HG02970 (cell line): ENCODE data around the gene HEATR9.

Source experiments
- ATAC-seq: cut with Tn5 transposase; IDR thresholded peaks from one replicate; pipeline ENCODE4 v1.9.1; 2021; ENCODE audit warnings: mild to moderate bottlenecking, moderate library complexity, moderate number of reproducible peaks; ENCODE audit not compliant: unreplicated experiment, low FRiP score

Gene HEATR9

DNA sequence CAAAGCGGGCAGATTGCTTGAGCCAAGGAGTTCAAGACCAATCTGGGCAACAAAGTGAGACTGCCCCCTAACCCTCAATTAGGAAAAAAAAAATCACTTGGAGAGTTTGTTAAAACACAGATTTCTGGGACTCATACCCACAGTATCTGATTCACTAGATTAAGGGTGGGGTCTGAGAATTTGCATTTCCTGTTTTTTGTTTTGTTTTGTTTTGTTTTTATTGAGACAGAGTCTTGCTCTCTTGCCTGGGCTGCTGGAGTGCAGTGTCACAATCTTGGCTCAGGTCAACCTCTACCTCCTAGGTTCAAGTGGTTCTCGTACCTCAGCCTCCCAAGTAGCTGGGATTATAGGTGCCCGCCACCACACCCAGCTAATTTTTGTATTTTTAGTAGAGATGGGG, 1.1 kb downstream of the HEATR9 start:
- ATAC-seq, result no peak

DNA sequence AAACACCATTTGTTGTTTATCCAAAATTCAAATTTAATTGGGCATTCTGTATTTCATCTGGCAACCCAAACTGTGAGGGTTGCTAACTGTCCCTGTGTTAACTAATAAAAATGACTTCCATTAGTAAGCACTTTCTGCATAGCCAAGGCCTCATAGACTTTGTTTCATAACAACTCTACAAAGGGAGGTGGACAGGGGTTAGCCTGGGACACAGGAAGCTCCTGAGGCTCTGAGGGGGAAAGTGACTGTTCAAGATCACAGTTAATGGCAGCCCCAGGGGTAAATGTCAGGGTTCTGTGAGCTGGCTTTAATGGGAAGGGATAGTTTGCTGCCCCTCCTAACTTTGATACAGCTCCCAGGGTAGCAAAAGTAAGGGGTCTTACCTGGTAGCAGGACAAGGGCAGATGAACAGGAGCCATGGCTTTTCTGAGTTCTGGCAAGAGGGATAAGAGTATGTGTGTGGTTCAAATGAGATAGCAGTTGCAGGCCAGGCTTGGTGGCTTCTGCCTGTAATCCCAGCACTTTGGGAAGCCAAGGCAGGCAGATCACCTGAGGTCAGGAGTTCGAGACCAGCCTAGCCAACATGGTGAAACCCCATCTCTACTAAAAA, 2.2 kb downstream of the HEATR9 start:
- ATAC-seq, result no peak

DNA sequence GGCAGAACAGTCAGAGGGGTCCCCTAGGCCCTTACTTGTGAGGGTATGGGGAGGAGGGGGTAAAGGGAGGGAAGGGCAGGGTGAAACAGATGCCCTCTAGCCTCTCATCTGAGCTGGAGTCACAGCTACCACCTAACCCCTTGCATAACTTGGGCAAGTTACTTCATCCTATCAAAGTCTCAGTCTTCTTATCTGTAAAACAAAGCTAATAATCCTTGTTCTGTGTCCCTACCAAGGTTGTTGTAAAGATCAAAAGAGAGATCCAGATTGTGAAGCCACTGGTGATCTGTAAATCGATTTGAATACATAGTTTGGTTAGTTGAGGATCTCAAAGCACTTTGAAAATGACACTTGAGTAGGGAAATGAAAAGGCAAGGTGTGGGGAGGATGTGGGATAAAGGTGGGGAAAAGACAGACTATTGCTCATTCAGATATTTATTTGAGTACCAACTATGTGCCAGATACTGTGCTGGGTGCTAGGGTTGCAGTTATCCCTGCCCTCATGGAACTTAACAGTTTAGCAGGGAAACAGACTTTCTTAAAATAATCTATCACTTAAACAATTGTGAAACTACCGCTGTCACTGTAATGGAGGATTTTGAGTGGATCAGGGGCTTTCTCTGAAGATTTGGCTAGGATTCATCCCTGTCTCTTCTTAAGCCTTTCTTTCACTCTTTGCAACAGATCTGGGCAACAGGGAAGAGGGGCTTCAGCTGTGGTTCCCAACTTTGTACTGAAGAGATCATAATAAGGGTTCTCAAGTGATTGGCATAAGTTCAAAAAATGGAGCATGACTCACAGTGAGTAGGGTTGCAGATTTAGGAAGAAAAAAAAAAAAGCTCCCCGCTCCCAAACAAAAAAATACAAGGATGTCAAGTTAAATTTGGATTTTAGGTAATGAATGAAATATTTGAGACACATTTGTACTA, 3.0 kb downstream of the HEATR9 start:
- ATAC-seq, result no peak

DNA sequence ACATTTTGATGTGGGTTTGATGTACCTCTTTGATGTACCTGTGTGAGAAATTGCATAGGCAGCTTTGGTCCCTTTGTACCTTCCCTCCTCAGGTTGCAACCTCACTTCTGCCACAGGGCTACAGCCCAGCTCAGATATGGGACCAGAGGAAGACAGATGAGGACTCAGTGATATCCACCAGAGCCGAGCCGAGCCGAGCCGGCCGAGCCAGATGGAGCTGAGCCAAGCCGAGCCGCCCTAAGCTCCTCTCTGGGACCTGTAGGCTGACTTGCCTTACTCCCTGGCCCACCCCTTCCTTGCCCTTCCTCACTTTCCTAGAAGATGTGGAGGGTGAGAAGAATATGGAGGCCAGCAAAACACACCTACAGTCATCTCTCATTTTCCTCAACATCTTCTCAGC, 3.8 kb downstream of the HEATR9 start:
- no peak for ATAC-seq

DNA sequence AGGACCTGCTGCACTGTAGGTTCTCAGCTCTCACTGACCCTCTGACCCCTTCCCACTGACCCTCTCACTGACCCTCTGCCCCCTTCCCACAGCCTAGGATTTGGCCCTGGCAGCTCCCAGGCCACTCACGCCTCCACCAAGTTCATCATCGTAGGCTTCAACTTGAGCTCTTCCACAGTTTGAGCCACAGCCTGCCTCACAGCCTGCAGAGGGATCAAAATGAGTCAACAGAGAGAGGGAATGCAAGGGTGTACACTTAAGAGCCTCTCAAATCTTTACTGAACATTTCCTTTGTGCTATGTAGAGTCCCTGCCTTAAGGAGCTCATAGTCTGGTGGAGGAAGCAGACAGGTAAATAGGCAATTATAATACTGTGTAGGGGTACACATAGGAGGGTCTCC, 12.1 kb downstream of the HEATR9 start:
- no peak for ATAC-seq

DNA sequence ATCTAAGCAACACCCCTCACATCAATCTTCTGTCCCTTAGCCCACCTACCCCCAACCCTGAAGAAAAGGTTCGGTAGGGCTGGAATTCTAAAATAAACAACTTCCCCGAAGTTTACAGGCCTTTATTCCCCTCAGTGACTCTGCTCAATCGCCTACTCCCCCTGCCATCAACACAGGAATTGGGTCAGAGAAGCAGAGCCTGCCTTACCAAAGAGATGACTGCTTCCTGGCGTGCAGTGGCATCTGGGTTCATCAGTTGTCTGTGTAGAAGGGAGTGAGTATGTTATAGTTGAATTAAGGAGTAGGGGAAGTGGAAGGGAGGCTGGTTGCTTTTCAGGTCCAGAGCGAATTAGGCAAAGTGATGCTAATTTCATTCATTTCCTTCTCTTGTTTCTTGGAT, 12.7 kb downstream of the HEATR9 start:
- ATAC-seq, result no peak

DNA sequence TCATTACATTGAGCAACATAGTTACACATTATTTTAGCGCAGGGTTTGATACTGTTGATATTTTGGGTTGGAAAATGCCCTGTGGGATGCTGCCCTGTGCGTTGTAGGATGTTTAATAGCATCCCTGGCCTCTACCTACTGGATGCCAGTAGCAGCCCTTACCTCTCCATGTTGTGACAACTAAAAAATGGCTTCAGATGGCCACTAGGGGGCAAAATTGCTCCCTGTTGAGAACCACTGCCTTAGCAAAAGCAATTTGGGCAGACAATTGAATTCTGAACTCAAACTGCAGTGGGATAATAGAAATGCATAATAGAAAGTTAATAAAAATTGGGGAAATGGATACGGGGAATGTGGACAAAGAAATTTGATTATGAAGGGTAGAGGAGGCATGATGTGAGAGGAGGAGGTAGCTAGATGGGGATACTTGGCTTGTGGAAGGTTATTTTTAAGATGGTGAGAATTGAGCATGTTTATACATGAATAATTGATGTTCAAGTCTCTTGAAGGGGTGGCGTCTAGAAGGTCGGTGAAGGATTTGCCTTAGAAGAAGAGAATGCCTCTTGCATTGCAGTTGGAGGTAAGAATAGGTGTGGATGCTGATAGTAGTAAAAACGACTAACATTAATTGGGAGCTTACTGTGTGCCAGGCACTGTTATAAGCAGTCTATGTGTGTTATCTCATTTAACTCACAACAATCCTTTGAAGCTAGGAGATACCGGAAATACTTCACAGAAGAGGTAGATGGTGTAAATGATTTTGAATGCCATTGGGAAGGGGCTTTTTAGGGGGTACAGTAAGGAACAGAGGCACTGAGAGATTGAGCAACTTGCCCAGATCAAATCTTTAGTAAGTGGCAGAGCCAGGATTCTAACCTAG, 19.0 kb downstream of the HEATR9 start:
- no peak for ATAC-seq

DNA sequence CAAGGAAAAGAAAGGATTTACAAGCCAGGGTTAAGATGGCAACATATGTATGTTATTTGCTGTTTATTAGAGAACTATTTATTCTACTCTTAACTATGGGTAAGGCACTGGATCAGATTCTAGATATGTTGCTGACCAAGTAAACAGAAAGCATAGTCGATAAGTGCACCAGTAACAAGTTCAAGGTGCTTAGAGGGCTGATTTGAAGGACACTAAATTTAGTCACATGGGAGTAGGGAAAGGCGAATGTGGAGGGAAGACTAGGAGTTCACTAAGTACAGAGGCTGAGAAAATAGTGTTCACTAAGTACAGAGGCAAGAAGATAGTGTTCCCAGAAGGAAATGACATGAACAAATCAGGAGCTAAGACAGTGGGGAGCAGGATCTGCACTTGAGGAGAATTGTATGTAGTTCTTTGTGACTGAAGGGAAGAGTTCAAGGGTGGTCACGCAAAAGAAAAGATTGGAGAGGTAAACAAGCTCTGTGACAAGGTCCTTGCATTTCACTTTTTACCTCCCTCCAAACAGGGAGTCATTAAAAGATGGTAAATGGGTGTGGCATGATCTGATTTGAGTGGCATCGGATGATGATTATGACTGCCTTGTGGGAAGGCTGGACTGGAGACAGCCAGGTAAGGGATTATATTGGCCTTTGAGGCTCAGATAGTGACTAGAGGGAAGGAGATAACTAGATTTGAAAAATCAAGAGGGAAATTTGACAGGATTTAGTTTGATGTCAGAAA, 20.9 kb downstream of the HEATR9 start:
- ATAC-seq, result no peak

DNA sequence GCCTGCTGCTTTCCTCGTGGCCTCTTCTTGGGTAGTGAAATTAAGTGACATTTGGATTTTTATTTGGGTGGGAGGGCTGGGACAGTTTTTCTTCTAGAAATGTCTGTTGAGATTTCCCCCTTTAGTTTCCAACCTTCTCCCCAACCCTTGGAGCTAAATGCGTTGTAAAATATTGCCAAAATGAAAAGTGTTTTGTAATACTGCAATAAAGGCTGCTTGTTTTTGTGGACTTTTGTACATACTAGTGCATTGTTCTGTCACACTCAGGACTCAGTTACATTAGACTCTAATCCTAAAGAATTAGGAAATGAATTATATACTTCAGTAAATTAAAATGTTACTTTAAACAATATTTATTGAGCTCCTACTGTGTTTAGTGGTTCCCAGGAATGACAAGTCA, 21.7 kb downstream of the HEATR9 start:
- no peak for ATAC-seq

DNA sequence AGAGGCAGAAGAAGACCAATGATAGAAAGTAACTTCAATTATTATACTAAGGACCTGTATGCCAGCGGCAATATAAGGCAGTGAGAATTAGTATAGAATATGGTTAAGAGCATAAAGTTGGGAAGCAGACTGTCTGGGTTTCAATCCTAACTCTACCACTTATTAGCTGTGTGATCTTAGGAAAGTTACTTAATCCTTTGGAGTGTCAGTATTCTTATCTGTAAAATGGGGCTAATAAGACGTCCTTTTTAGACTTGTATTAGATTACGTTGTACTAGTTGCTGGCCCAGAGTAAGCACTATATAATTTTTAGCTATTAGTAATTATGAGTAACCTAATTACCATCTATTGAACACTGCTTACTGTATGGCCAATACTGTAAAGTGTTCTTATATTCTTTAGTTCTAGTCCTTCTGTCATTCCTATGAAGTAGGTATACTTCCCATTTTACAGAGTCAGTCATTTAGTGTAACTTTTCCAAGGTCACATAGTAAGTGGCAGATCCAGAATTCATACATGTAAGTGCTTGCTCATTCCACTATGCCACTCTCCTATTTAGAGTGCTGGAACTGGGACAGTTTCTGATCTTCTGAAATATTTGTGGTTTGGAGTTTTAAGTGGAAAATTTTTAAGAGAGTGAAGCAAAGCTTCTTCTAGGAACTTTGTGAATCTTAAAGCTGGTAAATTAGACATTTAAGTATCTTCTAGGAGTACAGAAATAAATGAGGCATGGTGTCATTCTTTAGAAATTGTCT, 22.5 kb downstream of the HEATR9 start:
- ATAC-seq, result no peak

DNA sequence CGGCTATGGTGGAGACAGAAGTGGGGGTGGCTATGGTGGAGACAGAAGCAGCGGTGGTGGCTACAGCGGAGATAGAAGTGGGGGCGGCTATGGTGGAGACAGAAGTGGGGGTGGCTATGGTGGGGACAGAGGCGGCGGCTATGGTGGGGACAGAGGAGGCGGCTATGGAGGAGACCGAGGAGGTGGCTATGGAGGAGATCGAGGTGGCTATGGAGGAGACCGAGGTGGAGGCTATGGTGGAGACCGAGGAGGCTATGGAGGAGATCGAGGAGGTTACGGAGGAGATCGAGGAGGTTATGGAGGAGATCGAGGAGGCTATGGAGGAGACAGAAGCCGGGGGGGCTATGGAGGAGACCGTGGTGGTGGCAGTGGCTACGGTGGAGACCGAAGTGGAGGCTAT, 24.1 kb downstream of the HEATR9 start:
- ATAC-seq, result no peak

DNA sequence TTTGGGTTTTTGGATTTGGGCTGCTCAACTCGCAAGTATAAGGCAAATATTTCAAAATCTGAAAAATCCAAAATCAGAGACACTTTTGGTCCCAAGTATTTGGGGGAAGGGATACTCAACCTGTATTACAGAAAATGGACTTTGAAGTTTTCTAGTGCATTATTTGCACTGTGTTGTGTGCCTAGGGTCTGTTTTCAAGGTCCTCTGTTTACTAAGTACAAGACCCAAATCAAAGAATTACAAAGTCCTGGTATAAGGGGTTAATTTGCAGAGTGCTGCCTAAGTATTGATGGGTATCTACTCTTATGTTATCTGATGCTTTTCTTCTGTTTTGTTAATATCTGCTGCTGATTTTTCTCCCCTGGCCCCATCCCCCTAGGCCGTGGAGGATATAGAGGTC, 25.0 kb downstream of the HEATR9 start:
- ATAC-seq, result no peak

DNA sequence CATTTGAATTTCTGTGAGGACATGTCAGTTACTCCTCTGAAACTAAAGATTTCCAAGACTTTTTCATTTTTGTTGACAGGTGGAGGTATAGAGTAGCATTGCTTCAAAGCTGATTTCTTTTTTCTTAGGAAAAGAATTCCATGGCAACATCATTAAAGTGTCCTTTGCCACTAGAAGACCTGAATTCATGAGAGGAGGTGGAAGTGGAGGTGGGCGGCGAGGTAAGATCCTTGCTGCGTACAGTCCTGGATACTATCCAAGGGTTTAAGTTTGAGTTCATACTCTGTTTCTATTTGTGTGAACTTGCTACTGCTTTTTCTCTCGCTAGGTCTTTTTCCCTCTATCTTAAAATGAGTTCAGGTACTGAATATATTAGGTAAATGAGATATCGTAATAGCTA, 26.5 kb downstream of the HEATR9 start:
- no peak for ATAC-seq

DNA sequence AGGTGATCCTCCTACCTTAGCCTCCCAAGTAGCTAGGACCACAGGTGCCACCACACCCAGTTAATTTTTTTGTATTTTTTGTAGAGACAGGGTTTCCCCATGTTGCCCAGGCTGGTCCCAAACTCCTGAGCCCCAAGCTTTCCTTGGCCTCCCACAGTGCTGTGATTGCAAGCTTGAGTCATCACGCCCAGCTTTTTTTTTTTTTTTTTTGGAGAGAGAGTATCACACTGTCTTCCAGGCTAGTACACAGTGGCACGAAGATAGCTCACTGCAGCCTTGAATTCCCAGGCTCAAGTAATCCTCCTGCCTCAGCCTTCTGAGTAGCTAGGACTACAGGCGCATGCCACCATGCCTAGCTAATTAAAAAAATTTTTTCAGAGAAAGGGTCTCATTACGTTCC, 27.2 kb downstream of the HEATR9 start:
- ATAC-seq, result no peak

DNA sequence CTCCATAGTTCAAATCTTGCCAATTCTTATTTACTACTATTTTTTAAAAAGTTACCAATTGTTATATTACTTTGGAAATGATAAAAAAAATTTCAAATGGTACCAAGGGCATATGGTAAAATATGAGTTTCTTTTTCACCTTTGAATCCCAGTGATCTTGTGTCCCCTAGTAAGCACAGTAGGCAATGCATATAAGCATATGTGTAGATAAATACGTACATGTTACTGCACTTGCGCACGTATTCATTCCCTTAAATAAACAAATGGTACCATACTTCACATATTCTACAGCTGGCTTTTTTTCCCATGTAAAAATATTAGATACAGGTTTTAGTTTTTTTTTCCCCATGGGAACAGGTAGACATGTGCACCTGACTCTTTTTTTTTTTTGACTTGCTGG, 27.6 kb downstream of the HEATR9 start:
- no peak for ATAC-seq

DNA sequence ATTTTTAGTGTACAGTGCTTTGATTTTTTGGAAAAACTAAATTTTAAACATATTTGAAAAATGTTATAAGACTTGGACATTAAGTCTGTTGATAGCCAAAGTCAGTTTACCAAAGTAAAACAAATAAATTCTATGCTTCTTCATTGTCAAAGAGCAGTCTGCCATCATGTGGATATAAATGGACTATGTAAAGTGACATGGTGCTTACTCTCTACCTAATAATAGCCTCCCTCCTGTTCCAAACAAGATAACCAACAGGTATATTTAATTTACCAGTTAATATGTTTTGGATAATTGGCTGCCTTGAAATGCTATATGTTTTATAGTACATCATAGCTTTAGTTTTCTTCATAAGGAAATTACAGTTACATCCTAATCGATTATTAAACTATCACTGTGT, 43.5 kb downstream of the HEATR9 start:
- ATAC-seq, result no peak

DNA sequence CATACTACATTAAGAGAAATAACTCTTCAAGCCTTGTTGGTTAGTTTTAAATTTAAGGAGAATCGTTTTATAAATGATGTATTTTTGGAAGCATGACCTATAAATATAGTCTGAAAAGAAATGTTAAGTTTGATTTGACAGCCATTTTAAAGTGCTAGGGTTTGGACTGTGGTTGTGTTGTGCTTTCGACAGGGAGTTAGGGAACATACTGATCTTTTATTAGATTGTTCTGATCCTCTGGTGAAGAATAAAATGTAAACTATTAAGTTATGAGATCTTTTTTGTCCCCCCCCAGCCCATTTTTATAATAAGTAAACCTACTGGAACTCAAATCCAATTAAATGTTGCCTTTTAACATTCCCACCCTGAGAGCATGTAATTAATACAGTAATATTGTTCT, 47.4 kb downstream of the HEATR9 start:
- no peak for ATAC-seq

DNA sequence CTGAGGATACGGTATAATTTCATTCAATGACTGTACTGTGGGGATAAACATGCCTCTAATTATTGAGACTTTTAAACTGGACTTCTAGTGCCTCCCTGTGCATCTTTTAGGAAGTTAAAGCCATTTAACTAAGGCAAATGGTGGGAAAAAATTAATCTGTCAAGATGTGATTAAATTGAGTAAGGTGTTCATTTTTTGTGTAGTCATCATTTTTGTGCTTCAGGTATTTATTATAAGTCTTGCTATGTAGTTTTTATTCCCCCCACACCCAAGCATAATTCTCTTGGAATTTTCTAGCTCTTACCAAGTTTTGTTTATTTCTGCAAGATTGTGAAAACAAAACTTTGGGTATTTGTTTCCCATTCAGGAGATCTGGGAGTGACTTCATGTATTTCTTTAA, 49.2 kb downstream of the HEATR9 start:
- no peak for ATAC-seq

DNA sequence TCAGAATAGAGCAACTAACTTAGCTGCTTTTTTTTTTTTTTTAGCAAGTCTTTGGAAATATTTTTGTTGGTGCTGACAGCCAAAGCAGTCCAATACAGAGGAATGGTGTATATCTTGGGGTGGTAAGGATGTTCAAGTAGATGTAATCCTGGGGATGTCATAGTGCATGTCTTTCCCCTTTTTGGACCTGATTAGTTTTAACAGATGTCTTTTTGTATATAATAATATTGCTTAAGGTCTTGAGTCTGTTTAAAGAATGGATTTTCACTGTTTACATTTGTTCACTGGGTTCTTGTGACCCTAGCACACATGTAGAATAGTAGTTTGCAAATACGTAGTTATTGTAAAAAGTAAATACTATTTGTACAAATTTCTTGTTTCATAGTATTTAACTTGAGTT, 51.5 kb downstream of the HEATR9 start:
- no peak for ATAC-seq

DNA sequence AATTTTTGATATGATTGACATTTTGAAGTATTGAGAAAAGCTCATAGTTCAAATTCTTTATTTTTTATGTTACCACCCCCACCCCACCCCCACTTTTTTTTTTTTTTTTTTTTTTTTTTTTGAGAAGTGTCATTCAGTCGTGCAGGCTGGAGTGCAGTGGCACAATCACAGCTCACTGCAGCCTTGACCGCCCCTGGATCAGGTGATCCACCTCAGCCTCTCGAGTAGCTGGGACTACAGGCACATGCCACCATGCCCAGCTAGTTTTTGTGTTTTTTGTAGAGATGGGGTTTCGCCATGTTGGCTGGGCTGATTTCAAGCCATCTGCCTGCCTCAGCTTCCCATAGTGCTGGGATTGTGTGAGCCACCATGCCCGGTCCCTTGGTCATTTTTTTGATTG, 52.0 kb downstream of the HEATR9 start:
- no peak for ATAC-seq
